Measurements from ENCODE around the gene KLHL3.

The KLHL3 gene

GRCh38 chr5:137607771-137608170 lies 128.1 kb downstream of the KLHL3 start:
- no peak for DNase-seq

GRCh38 chr5:137606401-137606800 lies 129.5 kb downstream of the KLHL3 start:
- no peak for DNase-seq

- DNase-seq = peak; percentile 11
Measured at GRCh38 chr5:137605411-137605810, 130.5 kb downstream of the KLHL3 start.

GRCh38 chr5:137604348-137605095 lies 131.4 kb downstream of the KLHL3 start:
- no peak for DNase-seq

GRCh38 chr5:137603891-137604290 lies 132.0 kb downstream of the KLHL3 start:
- DNase-seq = no peak

GRCh38 chr5:137603356-137603755 lies 132.5 kb downstream of the KLHL3 start:
- DNase-seq = no peak

- DNase-seq = no peak
Measured at GRCh38 chr5:137602721-137603273, 133.1 kb downstream of the KLHL3 start.

- DNase-seq = no peak
Measured at GRCh38 chr5:137600721-137601360, 135.0 kb downstream of the KLHL3 start.

GRCh38 chr5:137599457-137599856 lies 136.4 kb downstream of the KLHL3 start:
- no peak for DNase-seq

GRCh38 chr5:137598399-137598798 lies 137.5 kb downstream of the KLHL3 start:
- DNase-seq = no peak

GRCh38 chr5:137596941-137597340 lies 138.9 kb downstream of the KLHL3 start:
- DNase-seq = no peak

GRCh38 chr5:137595396-137596079 lies 140.4 kb downstream of the KLHL3 start:
- peak; percentile 75 for DNase-seq

GRCh38 chr5:137594717-137595116 lies 141.2 kb downstream of the KLHL3 start:
- no peak for DNase-seq

GRCh38 chr5:137592317-137592716 lies 143.6 kb downstream of the KLHL3 start:
- no peak for DNase-seq

GRCh38 chr5:137589185-137589584 lies 146.7 kb downstream of the KLHL3 start:
- DNase-seq = no peak

GRCh38 chr5:137587919-137588318 lies 148.0 kb downstream of the KLHL3 start:
- DNase-seq = peak; percentile 82

- no peak for DNase-seq
Measured at GRCh38 chr5:137584262-137584661, 151.6 kb downstream of the KLHL3 start.

- no peak for DNase-seq
Measured at GRCh38 chr5:137583129-137583528, 152.8 kb downstream of the KLHL3 start.

- no peak for DNase-seq
Measured at GRCh38 chr5:137582218-137582617, 153.7 kb downstream of the KLHL3 start.

- no peak for DNase-seq
Measured at GRCh38 chr5:137581776-137582175, 154.1 kb downstream of the KLHL3 start.

GRCh38 chr5:137580030-137580429 lies 155.9 kb downstream of the KLHL3 start:
- DNase-seq = no peak

- DNase-seq = no peak
Measured at GRCh38 chr5:137575847-137576246, 160.0 kb downstream of the KLHL3 start.

GRCh38 chr5:137575211-137575610 lies 160.7 kb downstream of the KLHL3 start:
- no peak for DNase-seq

- DNase-seq = no peak
Measured at GRCh38 chr5:137573376-137573775, 162.5 kb downstream of the KLHL3 start.

All from NCI-H2227 treated with DMSO at 0.1 percent for 48 hours (cell line).